Astrocyte (in vitro differentiated cells and primary cell): ENCODE data around the gene KCNMA1. TPM values are rescaled to one million over a fixed set of nuclear protein-coding genes. Genes with fewer than 3 reads are reported as not detected.

Source experiments
- DNase-seq: peaks from one replicate; pipeline ENCODE4 v3.0.0-alpha.2; 2010; ENCODE audit warnings: low read depth
- FAIRE-seq: peaks from 2 replicates; lab custom pipeline; 2011; peaks lifted over from hg19 to GRCh38; lab: Jason Lieb, UNC
- H2AFZ ChIP-seq: 2 replicates; pipeline ENCODE4 v1.6.0; 2012; ENCODE audit warnings: low read depth, low read length, inconsistent platforms
- H3K27ac ChIP-seq: 2 replicates; pipeline ENCODE4 v1.5.1; 2011; ENCODE audit warnings: low read depth, low read length, inconsistent platforms
- H3K27me3 ChIP-seq: 2 replicates; pipeline ENCODE4 v1.6.0; 2011; ENCODE audit warnings: low read length, inconsistent platforms; ENCODE audit not compliant: insufficient read depth
- H3K36me3 ChIP-seq: 2 replicates; pipeline ENCODE4 v1.5.1; 2011; ENCODE audit warnings: low read length, inconsistent platforms; ENCODE audit not compliant: insufficient read depth
- H3K4me1 ChIP-seq: 2 replicates; pipeline ENCODE4 v1.5.1; 2011; ENCODE audit warnings: low read length, inconsistent platforms; ENCODE audit not compliant: insufficient read depth
- H3K4me2 ChIP-seq: 2 replicates; pipeline ENCODE4 v1.6.0; 2012; ENCODE audit warnings: low read length, inconsistent platforms
- H3K4me3 ChIP-seq: 2 replicates; pipeline ENCODE4 v1.5.1; 2011; ENCODE audit warnings: low read depth, mild to moderate bottlenecking, low read length, inconsistent platforms; ENCODE audit not compliant: insufficient read depth
- H3K79me2 ChIP-seq: 2 replicates; pipeline ENCODE4 v1.6.0; 2012; ENCODE audit warnings: mild to moderate bottlenecking, low read length, inconsistent platforms; ENCODE audit not compliant: insufficient read depth
- H3K9ac ChIP-seq: 2 replicates; pipeline ENCODE4 v1.6.0; 2012; ENCODE audit warnings: mild to moderate bottlenecking, low read length, inconsistent platforms
- H3K9me3 ChIP-seq: 2 replicates; pipeline ENCODE4 v1.5.1; 2012; ENCODE audit warnings: low read depth, mild to moderate bottlenecking, low read length, inconsistent platforms; ENCODE audit not compliant: insufficient read depth
- H4K20me1 ChIP-seq: 2 replicates; pipeline ENCODE4 v1.6.0; 2012; ENCODE audit warnings: low read length, inconsistent platforms; ENCODE audit not compliant: insufficient read depth
- H3K27ac Mint-ChIP-seq: one replicate; pipeline ENCODE4 v1.8.0; 2021; ENCODE audit warnings: mild to moderate bottlenecking, mixed read lengths; ENCODE audit not compliant: unreplicated experiment
- H3K27me3 Mint-ChIP-seq: one replicate; pipeline ENCODE4 v1.8.0; 2021; ENCODE audit warnings: low read depth, mixed read lengths; ENCODE audit not compliant: unreplicated experiment
- H3K36me3 Mint-ChIP-seq: one replicate; pipeline ENCODE4 v1.8.0; 2021; ENCODE audit warnings: low read depth, mixed read lengths; ENCODE audit not compliant: unreplicated experiment
- H3K4me1 Mint-ChIP-seq: one replicate; pipeline ENCODE4 v1.8.0; 2021; ENCODE audit warnings: low read depth, mixed read lengths; ENCODE audit not compliant: unreplicated experiment
- H3K4me3 Mint-ChIP-seq: one replicate; pipeline ENCODE4 v1.8.0; 2021; ENCODE audit warnings: mild to moderate bottlenecking, moderate library complexity, mixed read lengths; ENCODE audit not compliant: unreplicated experiment
- H3K9me3 Mint-ChIP-seq: one replicate; pipeline ENCODE4 v1.8.0; 2021; ENCODE audit warnings: mild to moderate bottlenecking, mixed read lengths; ENCODE audit not compliant: unreplicated experiment
- EZH2 ChIP-seq: IDR thresholded peaks from 2 replicates; pipeline ENCODE4 v1.6.1; 2012; ENCODE audit warnings: mild to moderate bottlenecking, low read length, inconsistent platforms; ENCODE audit not compliant: insufficient read depth
- total RNA-seq: library from RNA; stranded (reverse); gene quantifications from 2 replicates; pipeline ENCODE4 v1.2.1, GENCODE V29; 2021
- TF ChIP-seq, protein P1 (sequence below): IDR thresholded peaks from 2 replicates; pipeline ENCODE4 v1.5.1; 2011; ENCODE audit warnings: low read depth, mild to moderate bottlenecking, inconsistent platforms, low read length, moderate library complexity; ENCODE audit not compliant: insufficient read depth

Gene KCNMA1
- total RNA-seq, 1 donor from 2014 or later, result 45.8 TPM

DNA sequence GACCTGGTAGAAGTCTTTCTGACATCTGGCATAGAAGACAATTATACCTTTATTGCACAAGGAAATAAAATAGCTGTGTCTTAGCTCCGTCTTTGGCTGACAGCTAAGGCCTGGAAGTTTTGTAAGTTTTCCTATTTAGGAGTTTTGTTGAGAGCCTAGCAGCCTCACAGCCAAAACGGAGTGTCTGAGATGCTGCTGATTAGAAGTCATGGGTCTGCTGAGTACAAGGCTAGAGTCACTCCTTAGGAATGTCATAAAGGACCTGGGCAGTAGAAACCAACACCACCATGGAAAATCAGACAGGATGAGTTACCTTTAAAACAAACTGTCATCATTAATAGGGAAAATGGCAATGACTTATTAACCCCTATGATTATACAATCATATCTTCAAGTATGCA is 442.5 kb downstream of the KCNMA1 start:
- H3K9me3 Mint-ChIP-seq, result no peaks in the 10 kb centered on the region
- peak; percentile 95 for DNase-seq
- no peak overlapping the region for H3K4me3 Mint-ChIP-seq
- H3K27ac Mint-ChIP-seq, result peak overlapping the region; percentile 93
- TF ChIP-seq EZH2, result no peak
- TF ChIP-seq, protein P1, sequence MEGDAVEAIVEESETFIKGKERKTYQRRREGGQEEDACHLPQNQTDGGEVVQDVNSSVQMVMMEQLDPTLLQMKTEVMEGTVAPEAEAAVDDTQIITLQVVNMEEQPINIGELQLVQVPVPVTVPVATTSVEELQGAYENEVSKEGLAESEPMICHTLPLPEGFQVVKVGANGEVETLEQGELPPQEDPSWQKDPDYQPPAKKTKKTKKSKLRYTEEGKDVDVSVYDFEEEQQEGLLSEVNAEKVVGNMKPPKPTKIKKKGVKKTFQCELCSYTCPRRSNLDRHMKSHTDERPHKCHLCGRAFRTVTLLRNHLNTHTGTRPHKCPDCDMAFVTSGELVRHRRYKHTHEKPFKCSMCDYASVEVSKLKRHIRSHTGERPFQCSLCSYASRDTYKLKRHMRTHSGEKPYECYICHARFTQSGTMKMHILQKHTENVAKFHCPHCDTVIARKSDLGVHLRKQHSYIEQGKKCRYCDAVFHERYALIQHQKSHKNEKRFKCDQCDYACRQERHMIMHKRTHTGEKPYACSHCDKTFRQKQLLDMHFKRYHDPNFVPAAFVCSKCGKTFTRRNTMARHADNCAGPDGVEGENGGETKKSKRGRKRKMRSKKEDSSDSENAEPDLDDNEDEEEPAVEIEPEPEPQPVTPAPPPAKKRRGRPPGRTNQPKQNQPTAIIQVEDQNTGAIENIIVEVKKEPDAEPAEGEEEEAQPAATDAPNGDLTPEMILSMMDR, result no peak
- H3K27me3 Mint-ChIP-seq, result no peaks in the 10 kb centered on the region
- peak overlapping the region; percentile 53 for H3K4me2 ChIP-seq
- no peaks in the 10 kb centered on the region for H3K36me3 ChIP-seq
- no peaks in the 10 kb centered on the region for H3K27me3 ChIP-seq
- H3K4me3 ChIP-seq, result no peak overlapping the region
- H3K9me3 ChIP-seq, result no peaks in the 10 kb centered on the region
- no peaks in the 10 kb centered on the region for H3K36me3 Mint-ChIP-seq
- FAIRE-seq, result peak; percentile 89
- peaks cover 16% of the 10 kb centered on the region for H3K4me1 ChIP-seq
- no peaks in the 10 kb centered on the region for H3K79me2 ChIP-seq
- H2AFZ ChIP-seq, result no peak overlapping the region
- H3K9ac ChIP-seq, result peak overlapping the region; percentile 27
- H4K20me1 ChIP-seq, result no peaks in the 10 kb centered on the region
- peaks cover 54% of the 10 kb centered on the region for H3K4me1 Mint-ChIP-seq
- peak overlapping the region; percentile 60 for H3K27ac ChIP-seq

DNA sequence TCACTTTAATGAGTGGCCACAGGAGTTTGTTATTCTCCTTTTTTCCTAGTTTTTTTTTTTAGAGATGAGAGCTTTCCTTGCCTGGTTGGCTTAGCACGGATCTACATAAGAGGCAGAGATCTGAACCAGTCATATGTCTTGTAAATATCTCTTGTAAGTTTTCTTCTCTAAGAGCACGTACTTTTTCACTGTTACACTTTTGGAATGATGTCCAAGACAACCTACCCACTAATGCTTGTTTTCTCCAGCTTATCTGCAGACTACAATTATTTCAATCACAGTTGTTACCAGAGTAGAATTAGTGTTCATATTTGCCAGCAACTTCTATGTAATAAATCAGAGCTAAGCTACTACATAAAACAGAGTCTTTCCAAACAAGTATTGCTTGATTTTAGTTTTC is 444.6 kb downstream of the KCNMA1 start:
- FAIRE-seq (no peak), DNase-seq (no peak)
- peaks cover 73% of the 10 kb centered on the region for H3K4me1 Mint-ChIP-seq
- Histone ChIP-seq H3K9me3 (no peaks in the 10 kb centered on the region), H3K36me3 (no peaks in the 10 kb centered on the region), H3K27ac (no peak overlapping the region), H3K4me2 (no peak overlapping the region), H3K4me3 (no peak overlapping the region), H3K9ac (no peak overlapping the region), H3K4me1 (peaks cover 19% of the 10 kb centered on the region), H2AFZ (no peak overlapping the region), H4K20me1 (no peaks in the 10 kb centered on the region), H3K79me2 (no peaks in the 10 kb centered on the region), H3K27me3 (no peaks in the 10 kb centered on the region)
- no peaks in the 10 kb centered on the region for H3K9me3 Mint-ChIP-seq
- H3K4me3 Mint-ChIP-seq, result no peak overlapping the region
- no peaks in the 10 kb centered on the region for H3K27me3 Mint-ChIP-seq
- TF ChIP-seq, protein P1, result no peak
- no peak for TF ChIP-seq EZH2
- no peaks in the 10 kb centered on the region for H3K36me3 Mint-ChIP-seq
- H3K27ac Mint-ChIP-seq, result peak overlapping the region; percentile 93

DNA sequence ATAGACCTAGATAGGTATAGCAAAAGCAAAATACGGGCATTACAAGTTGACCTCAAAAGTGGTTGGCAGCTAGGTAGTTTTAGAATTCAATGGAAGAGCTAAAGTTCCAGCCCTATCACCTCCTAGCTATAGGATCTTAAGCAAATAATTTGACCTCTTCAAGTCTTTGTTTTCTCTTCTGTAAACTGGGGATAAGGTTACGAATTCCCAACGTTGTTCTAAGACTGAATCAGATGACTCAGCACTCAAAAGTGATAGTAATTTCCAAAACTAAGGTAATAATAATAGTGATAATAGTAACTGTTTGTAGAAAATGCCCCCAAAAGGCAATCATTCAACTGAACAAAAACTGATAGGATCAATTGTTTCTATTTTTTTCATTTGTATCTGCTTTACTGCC is 445.2 kb downstream of the KCNMA1 start:
- H3K4me3 ChIP-seq, result no peak overlapping the region
- TF ChIP-seq, protein P1, result no peak
- no peak for TF ChIP-seq EZH2
- no peak overlapping the region for H2AFZ ChIP-seq
- H3K36me3 ChIP-seq, result no peaks in the 10 kb centered on the region
- H3K79me2 ChIP-seq, result no peaks in the 10 kb centered on the region
- peak; percentile 23 for FAIRE-seq
- no peak overlapping the region for H3K27ac ChIP-seq
- no peak overlapping the region for H3K4me2 ChIP-seq
- Mint-ChIP-seq H3K4me3 (no peak overlapping the region), H3K4me1 (peaks cover 75% of the 10 kb centered on the region), H3K9me3 (no peaks in the 10 kb centered on the region), H3K36me3 (no peaks in the 10 kb centered on the region), H3K27ac (no peak overlapping the region), H3K27me3 (no peaks in the 10 kb centered on the region)
- no peaks in the 10 kb centered on the region for H3K27me3 ChIP-seq
- no peaks in the 10 kb centered on the region for H3K9me3 ChIP-seq
- H4K20me1 ChIP-seq, result no peaks in the 10 kb centered on the region
- DNase-seq, result no peak
- H3K4me1 ChIP-seq, result peaks cover 19% of the 10 kb centered on the region
- no peak overlapping the region for H3K9ac ChIP-seq
